ENCODE results near the gene PLPPR5. TPM values are rescaled to one million over a fixed set of nuclear protein-coding genes. Genes with fewer than 3 reads are reported as not detected.
"Not testable (repeated sequence)": the region's sequence is repeated elsewhere in the genome, so short reads cannot be mapped to it uniquely, and the experiment has no call there.

Gene PLPPR5
- total RNA-seq, 2 donors from 2014 or later = not detected

DNA sequence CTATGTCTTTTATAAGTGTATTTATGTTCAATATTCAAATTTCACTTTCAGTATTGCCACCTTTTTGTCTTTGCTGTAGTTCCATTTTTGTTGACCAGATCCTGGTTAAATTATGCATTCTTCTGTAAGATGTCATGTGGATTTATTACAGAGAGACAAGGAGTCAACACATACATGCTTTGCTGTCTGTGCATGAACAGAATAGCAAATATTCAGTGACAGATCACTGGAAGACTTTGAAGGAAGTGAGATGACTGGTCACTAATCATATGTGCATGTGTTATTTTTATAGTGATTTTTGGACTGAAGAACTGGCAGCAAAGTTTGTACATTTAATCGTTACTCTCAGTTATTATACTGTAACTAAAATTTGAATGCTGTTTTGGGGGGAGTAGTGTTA, 117.2 kb downstream of the PLPPR5 start:
- no peak overlapping the region for H3K4me3 ChIP-seq
- no peaks in the 10 kb centered on the region for H3K4me1 ChIP-seq
- H3K27ac ChIP-seq = no peak overlapping the region
- H3K9me3 ChIP-seq = no peaks in the 10 kb centered on the region
- TF ChIP-seq, protein P1, sequence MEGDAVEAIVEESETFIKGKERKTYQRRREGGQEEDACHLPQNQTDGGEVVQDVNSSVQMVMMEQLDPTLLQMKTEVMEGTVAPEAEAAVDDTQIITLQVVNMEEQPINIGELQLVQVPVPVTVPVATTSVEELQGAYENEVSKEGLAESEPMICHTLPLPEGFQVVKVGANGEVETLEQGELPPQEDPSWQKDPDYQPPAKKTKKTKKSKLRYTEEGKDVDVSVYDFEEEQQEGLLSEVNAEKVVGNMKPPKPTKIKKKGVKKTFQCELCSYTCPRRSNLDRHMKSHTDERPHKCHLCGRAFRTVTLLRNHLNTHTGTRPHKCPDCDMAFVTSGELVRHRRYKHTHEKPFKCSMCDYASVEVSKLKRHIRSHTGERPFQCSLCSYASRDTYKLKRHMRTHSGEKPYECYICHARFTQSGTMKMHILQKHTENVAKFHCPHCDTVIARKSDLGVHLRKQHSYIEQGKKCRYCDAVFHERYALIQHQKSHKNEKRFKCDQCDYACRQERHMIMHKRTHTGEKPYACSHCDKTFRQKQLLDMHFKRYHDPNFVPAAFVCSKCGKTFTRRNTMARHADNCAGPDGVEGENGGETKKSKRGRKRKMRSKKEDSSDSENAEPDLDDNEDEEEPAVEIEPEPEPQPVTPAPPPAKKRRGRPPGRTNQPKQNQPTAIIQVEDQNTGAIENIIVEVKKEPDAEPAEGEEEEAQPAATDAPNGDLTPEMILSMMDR (IDR thresholded peaks at IDR 0.05) = no peak
- no peaks in the 10 kb centered on the region for H3K36me3 ChIP-seq
- no peaks in the 10 kb centered on the region for H3K27me3 ChIP-seq
- no peak for DNase-seq (ENCODE audit: low spot score)

DNA sequence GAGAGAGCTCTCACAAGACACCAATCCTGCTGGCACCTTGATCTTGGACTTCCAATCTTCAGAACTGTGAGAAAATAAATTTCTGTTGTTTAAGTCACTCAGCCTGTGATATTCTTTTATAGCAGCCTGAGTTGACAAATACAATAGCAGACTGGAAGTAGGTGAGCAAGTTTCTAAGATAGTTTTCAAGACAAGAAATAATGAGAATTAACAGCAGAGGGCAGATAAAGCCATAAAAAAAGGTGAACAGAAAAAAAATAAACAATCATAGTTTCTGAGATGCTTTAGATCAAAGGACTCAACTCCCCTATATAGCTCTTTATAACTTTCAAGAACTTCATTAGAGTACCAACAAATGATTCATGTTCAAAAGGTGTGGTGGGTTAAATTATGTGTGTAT, 119.8 kb downstream of the PLPPR5 start:
- Histone ChIP-seq H3K27me3 (no peaks in the 10 kb centered on the region), H3K9me3 (no peaks in the 10 kb centered on the region), H3K4me1 (no peaks in the 10 kb centered on the region), H3K4me3 (no peak overlapping the region), H3K27ac (no peak overlapping the region), H3K36me3 (no peaks in the 10 kb centered on the region)
- TF ChIP-seq, protein P1 (IDR thresholded peaks at IDR 0.05) = no peak
- no peak for DNase-seq (ENCODE audit: low spot score)

DNA sequence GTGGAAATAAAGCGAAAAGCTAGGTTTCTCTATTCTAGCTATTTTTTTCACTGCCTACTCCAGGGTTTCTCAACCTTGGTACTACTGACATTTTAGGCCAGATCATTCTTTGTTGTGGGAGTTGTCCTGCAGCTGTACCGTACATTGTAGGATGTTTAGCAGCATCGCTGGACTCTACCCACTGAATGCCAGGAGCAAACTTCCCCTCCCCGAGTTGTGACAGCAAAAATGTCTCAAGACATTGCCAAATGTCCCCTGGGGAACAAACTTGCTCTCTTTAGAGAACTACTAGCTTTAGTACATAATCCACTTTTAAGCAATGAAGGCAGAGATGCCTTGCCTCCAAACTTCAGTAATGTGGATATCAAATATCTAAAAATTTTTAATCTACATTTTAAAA, 122.8 kb downstream of the PLPPR5 start:
- no peaks in the 10 kb centered on the region for H3K4me1 ChIP-seq
- H3K27ac ChIP-seq = no peak overlapping the region
- DNase-seq (ENCODE audit: low spot score) = no peak
- no peaks in the 10 kb centered on the region for H3K27me3 ChIP-seq
- TF ChIP-seq, protein P1 (IDR thresholded peaks at IDR 0.05) = no peak
- no peaks in the 10 kb centered on the region for H3K36me3 ChIP-seq
- no peaks in the 10 kb centered on the region for H3K9me3 ChIP-seq
- no peak overlapping the region for H3K4me3 ChIP-seq

DNA sequence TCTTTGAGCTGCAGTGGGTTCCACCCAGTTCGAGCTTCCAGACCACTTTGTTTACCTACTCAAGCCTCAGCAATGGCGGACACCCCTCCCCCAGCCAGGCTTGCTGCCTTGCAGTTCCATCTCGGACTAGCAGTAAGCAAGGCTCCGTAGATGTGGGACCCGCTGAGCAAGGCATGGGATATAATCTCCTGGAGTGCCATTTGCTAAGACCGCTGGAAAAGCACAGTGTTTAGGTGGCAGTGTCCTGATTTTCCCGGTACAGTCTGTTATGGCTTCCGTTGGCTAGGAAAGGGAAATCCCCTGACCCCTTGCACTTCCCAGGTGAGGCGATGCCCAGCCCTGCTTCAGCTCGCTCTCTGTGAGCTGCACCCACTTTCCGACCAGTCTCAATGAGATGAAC, 123.4 kb downstream of the PLPPR5 start:
- H3K27ac ChIP-seq; H3K36me3 ChIP-seq; DNase-seq (ENCODE audit: low spot score); H3K4me1 ChIP-seq; H3K4me3 ChIP-seq; H3K9me3 ChIP-seq; H3K27me3 ChIP-seq: not testable (repeated sequence)

DNA sequence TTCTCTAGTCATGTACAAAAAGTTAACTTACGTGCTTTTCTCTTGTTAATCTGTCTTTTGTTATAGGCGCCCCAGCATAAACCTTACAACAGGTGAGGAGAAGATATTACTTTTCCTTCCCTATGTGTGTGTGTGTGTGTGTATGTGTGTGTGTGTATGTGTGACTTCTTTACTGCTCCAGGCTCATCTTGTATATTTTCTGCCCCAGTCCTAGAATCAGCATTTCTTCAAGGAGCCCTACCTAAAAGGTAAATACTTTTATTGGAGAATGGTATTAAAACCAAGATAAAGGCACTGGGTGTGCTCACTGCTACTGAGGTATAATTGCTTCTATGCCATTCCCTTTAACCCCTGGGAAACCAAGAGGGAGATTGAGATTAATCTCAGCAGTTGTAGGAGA, 129.8 kb downstream of the PLPPR5 start:
- Histone ChIP-seq H3K4me1 (no peaks in the 10 kb centered on the region), H3K4me3 (no peak overlapping the region), H3K27me3 (no peaks in the 10 kb centered on the region), H3K36me3 (no peaks in the 10 kb centered on the region), H3K9me3 (no peaks in the 10 kb centered on the region), H3K27ac (no peak overlapping the region)
- no peak for DNase-seq (ENCODE audit: low spot score)
- TF ChIP-seq, protein P1 (IDR thresholded peaks at IDR 0.05) = no peak

DNA sequence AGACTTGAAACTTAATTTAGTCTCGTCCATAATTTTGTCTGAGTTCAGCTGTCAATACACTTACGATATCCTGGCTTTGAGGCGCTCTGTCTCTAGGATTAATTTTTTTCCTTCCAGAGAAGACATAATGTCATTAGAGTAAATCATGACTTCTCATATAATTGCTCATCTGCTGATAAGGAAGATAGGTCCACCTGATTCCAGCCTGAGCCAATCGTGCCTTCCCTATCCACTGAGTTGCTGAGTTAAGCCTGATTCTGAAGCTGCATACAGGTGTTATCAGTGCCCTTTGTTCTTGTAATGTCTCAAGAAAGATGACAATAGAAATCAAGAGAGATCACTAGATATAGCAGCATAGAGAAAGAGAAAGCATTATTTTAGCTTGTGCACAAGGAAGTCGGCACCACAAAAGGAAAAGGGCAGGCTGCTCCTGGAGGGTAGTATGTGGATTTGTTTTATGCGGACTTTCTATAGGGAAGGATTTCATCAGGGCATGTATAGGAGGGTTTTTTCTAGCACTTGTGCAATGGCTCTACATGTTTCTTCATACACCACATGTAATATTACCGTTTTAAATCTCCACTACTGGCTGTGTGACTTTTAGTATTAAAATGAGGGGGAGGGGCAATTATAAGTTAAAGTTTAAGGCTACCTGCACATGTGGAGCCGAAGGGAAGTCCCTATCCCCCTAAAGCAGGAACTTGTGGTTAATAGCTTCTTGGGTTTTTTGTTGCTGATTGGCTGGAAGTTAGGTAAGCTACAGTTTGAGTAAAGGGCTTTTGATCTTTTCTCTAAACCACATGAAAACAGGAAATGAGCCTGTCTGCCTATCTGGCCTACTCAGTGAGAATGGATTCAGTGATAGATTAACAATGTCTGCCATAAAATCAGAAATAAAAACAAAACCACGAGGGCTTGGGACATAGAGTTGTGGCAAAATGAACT, 133.4 kb downstream of the PLPPR5 start:
- no peaks in the 10 kb centered on the region for H3K4me1 ChIP-seq
- no peaks in the 10 kb centered on the region for H3K27me3 ChIP-seq
- no peak overlapping the region for H3K27ac ChIP-seq
- no peaks in the 10 kb centered on the region for H3K36me3 ChIP-seq
- H3K9me3 ChIP-seq = no peaks in the 10 kb centered on the region
- DNase-seq (ENCODE audit: low spot score) = no peak
- TF ChIP-seq, protein P1 (IDR thresholded peaks at IDR 0.05) = no peak
- no peak overlapping the region for H3K4me3 ChIP-seq
